Activated CD8-positive, alpha-beta memory T cell treated with anti-CD3 and anti-CD28 coated beads, Interleukin-2, amount 50 U/mL, for 24 hours (primary cell): ENCODE data around the gene PKIG.
"Not testable (repeated sequence)": the region's sequence is repeated elsewhere in the genome, so short reads cannot be mapped to it uniquely, and the experiment has no call there.

Experiments used
- DNase-seq: peaks from one replicate; pipeline ENCODE4 v3.0.0-alpha.2; 2020; ENCODE audit errors: extremely low read depth

PKIG gene

DNA sequence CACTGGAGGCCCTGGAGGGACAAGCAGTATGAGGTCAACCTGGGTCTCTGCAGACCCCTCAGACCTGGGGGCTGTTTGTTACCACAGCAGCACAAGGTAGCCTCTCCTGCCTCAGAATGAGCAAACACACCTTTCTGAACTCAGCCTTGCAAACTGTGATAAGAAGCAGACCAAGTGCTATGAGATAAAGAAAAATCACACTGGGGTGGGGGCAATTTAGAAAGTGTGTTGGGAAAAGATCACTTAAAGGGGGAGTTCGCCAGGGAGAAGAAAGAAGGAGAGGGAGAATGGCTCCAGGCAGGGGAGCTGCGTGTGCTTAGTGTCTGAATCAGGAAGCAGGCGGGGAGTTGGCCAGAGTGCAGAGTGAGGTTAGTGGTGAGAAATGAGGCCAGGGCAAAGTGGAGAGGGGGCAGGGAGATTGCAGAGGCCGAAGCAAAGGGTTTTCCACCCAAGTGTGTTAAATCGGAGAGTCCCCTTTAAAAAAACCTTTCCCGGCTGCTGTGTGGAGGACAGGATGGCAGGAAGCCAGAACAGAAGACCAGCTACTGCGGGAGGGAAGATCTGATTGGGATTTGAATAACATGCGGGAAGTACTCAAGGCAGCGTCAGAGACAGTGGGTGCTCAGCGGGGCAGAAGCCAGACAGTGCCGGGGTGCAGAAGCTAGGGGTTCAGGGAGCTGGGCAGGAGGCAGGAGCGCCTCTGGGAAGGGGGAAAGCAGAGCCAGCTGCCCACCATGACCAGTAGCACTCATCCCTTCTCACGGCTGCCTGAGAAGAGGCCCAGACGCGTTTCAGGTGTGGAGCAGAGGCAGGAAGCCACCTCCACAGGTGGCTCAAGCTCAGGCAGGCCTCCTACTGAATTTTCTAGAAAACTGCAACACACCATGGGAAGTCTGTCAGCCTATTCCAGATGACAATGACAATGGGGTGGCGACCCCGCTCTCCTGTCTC, 60.1 kb downstream of the PKIG start:
- DNase-seq: no peak

DNA sequence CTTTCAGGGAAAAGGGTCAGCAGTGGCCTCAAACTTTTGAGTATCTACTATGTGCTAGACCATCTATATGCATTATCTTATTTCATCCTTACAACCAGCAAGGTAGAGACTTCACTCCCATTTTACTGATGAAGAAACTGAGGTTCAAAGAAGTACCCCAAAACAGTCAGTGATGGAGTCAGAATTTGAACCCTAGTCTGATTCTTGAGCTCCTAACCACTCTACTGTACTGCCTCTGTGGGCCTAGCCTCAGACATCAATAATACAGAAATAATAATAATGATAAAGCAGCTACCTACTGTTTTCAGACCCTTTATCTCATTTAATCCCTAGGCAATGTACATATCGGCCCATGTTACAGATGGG, 60.8 kb downstream of the PKIG start:
- no peak for DNase-seq

DNA sequence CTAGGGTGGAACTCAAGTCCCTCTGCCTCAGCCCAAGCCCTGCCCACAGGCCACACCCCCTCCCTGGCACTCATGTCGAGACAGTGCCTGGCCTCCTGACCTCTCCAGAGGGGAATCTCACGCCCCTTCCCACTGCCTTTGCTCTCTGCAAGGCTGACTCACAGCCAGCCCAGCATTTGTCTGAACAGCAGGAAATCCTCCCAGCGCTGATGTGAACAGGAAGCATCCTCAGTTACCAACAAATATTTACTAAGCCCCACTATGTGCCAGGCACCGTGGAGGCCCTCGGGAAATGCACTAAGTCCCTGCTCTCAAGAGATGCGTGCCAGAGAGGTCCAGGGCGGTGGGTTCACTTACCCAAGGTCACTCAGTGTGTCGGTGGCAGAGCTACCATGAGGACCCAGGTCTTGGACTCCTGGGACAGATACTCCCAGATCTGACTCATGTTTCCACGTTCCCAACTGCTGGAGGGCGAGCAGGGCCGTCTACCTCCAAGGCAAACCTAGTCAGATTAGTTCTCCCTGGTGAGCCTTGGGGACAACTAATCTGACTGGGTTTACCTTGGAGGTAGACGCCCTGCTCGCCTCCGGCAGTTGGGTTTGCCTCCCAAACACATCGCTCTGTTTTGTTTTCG, 61.3 kb downstream of the PKIG start:
- no peak for DNase-seq

DNA sequence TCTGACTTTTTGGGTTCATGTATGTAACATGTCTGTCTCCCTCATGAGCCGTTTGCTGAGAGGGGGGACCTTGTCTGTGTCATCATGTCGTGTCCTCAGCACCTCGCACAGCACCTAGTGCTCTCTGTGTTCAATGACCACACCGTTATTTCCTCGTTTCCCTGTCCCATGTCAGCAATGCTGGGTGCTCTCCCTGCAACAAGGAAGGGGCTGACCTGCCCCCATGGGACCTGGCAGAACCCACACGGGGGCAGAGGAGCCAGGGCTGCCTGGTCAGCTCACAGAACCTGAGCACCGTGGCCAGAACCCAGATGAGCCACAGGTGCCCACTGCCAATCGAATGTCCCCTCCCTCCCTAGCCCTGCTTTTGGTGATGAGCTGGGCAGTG, 61.8 kb downstream of the PKIG start:
- DNase-seq: no peak

DNA sequence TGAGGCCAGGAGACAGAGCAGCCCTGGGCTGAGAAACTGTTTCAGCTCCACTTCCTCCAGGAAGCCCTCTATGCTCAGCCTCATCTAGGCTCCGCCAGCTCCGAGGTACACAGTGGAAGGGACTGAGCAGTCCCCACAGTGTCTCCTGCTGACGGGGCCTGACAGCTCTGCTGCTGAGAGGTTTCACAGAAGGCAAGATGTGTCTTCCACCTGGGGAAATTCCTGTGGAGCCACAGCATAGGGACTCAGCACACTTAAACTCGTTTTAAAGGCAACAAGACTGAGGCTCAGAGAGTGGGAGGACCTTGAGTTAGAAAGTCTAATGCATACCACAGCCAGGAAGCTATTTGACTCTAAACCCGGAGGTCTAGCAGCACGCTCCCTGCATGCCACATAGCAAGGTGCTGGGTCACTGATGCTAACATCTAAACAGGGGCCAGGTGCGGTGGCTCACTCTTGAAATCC, 62.3 kb downstream of the PKIG start:
- no peak for DNase-seq

DNA sequence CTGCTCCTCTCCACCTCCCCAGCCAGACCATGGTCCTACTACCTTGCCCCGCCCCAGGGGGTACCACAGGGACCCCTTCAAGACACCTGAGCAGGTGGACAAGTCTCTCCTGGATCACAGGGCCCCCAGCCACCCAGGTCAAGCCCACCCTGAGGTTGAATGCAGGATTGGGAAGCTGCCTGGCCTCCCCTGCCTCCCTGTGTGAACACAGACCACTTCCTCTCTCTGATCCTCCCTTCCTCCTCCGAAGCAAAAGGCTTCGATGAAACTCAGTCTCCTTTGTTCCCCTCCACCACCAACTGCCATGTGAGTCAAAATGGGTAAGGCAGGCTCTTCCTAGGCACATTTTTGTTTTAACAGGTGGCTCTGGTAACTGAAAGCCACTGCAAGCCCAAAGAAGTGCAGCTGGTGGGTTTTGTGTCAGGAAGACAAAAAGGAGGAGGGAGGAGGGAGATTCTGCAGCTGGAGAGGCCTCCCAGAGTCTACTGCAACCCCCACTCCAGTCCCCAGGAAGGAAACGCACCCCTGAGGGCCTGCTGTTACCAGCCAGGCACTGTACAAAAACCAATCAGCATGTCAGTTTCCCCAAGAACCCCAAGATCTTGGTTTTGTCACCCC, 63.8 kb downstream of the PKIG start:
- no peak for DNase-seq

DNA sequence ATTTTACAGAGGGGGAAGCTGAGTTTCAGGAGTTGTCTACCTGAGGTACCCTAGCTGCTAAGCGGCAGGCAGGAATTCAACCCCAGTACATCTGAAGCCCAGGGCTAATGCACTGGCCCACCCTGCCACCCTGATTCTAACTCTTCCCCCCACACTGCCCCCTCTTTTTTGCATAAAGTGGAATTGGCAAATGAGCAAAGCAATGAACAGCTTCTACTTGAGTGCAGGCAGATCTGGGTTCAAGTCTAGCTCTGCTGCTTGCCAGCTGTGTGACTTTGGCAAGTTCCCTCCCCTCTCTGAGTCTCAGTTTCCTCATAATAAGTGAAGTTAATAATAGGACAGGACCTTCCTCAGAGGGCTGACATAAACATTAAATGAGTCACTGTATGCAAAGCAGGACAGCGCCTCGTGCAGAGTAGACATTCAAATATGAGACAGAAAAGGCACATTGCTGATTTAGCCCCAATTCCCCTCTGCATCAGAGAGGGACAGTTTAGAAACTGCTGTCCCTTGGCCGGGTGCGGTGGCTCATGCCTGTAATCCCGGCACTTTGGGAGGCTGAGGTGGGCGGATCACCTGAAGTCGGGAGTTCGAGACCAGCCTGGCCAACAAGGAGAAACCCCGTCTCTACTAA, 64.4 kb downstream of the PKIG start:
- DNase-seq: no peak

DNA sequence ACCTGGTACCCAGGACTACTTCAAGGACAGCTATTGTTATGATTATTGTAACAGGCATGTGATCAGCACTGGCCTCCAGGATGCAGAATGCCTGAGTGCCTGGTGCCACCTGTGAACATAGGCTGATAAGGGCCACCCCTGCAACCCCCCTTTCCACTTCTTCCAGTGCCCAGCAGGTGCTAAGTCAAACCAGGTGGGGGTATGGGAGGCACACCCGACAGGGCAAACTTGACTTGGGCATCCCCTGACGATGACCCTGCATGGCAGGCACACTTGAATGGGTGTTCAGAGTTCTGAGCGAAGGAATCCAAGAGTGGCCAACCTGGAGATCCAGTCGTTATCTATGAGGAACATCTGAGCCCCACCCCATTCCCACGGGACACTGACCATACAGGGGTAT, 65.7 kb downstream of the PKIG start:
- no peak for DNase-seq

DNA sequence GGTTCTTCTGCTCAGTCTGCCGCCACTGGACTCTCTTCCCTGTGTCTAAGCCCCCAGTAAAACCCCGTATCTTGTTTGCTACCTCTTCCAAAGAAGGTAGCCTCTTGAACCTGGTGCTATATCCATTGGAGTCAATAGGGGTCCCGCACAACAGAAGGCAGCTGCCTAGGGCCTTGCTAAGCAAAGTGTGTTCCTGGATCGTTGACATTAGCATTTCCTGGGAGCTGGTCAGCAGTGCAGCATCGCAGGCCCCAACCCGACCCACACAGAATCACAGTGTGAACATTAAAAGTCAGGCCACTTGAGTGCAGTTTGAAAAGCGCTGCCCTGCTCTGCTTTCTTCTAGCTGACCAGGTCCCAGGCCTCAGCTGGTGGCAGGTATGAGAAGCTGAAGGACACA, 66.2 kb downstream of the PKIG start:
- DNase-seq: no peak

DNA sequence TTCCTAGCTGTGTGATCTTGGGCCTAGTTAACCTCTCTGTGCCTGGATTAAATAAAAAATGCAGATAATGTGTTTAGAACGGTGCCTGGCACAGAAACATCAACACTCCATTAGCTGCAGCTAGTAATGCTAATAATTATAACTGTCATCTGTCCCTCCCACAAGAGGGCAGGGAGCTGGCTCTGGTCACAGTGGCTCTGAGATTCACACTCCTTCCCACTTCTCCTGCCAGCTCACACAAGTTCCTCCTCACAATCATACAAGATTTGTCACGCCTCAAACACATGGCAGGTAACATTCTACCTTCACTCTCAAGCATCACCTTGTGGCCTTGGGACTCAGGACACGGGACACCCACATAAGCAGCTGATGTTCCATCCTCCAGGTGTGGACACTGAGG, 66.7 kb downstream of the PKIG start:
- no peak for DNase-seq

DNA sequence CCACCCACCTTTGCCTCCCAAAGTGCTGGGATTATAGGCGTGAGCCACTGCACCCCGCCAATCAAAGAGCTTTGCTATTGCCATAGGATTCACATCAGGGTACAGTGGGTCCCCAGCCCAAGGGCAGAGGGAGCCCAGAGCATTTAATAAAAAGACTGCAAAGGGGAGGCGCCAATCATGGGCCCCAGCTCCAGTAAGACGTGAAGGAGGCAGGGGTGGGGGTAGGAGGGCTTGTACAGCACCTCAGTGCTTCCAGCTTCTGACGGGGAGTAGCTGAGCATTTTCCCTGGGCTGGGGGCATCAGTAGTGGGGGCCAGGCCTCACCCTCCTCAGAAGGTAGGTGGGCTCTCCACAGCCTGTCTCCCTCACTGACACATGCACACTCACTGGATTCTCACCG, 67.6 kb downstream of the PKIG start:
- no peak for DNase-seq

DNA sequence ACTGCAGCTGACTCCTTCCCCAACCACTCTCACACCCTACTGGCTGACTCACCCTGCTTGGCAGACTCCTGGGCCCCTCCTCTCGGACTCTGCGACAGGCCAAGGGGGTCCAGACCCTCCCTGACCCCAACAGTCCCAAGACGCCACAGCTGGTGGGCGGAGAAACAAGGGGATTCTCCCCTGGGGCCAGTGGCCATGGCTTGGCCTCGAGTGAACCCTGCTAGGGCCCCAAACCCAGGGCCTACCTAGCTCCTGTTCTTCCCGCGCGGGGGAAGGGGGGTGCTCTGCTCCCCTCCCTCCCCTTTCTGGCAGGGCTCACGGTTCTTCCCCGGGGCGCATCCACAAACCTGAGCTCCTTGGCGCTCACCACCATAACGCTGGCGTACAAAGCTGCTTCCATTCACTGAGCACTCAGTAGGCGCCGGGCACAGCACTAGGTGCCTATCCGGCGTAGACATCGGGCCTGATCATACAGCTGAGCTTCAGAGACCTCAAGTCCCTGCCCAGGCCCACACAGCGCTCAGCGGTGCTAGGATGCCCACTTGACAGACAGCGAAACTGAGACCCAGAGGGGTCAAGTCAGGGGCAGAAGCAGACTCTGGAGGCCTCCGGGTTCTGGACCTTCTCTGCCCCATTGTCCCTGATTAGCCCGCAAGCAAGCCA, 68.5 kb downstream of the PKIG start:
- no peak for DNase-seq

DNA sequence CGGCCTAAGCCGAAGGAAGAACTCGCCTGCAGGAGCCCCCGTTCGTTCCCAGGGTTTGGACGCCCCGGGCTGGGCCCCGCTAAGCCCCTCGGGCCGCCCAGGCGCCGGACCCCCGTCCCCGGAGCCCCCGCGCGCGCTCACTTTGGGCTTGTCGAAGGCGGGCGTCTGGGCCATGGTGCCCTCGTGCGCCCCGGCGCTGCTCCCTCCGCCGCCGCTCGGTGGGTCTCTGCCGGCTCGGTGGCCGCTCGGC, 69.0 kb downstream of the PKIG start:
- no peak for DNase-seq

DNA sequence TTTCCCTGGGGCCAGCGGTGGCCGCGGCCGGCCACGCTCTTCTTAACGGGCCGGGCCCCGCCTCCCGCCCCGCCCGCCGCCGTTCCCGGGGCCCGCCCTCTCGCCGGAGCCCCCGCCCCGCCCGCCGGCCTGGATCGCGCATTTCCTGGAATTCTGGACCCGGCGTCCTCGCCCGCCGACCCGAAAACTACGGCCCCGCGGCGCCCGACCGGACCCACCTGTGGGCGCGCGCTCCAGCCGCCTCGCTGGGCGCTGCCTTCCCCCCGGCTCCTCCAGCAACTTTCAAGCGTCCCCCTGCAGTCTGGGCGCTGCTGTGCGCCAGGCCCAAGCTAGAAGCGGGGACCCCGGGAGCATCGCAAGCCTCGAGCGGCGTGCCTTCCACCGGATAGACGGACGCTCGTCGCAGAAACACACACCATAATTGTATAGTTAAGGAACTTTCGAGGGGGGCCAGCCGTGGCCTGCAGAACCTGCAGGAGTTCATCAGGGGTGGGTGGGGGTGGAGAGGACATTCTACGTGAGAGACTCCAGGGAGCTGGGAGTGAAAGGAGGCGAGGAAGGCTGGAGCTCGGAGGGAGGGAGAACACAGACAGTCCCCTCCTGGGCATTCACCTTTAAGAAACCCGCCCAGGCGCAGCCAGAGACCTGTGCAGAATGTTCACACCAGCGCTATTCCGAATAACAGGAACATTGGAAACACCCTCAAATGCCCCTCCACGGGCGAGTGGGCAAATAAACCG, 69.5 kb downstream of the PKIG start, which contains the start of gene ADA:
Gene ADA, minus strand, starts transcription at position 16 of the 740 bp plus-strand sequence. CDS start 92 bp downstream, outside the sequence.
- DNase-seq: no peak

DNA sequence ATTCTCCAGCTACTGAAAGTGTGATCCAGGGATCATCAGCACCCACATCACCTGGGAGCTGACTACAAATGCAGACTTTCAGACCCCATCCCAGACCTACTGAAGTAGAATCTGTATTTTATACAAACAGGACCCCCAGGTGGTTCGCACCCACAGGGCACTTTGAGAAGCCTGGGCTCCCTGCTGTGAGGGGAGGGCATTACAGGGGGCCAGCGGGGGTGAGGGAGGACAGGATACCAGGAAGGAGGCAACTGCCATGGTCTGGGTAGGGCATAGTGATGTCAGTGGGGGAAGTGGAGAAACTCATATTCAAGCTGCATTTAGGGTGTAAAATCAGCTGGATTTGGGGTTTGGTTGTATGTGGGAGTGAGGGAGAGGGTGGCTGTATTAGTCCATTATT, 71.2 kb downstream of the PKIG start:
- DNase-seq: no peak

DNA sequence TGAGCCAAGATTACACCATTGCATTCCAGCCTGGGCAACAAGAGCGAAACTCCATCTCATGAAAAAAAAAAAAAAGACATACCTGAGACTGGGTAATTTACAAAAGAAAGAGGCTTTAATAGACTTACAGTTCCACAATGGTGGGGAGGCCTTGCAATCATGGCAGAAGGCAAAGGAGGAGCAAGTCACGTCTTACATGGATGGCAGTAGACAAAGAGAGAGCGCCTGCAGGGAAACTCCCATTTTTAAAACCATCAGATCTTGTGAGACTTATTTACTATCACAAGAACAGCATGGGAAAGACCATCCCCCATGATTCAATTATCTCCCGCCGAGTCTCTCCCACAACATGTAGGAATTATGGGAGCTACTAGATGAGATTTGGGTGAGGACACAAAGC, 71.8 kb downstream of the PKIG start:
- not testable (repeated sequence) for DNase-seq

DNA sequence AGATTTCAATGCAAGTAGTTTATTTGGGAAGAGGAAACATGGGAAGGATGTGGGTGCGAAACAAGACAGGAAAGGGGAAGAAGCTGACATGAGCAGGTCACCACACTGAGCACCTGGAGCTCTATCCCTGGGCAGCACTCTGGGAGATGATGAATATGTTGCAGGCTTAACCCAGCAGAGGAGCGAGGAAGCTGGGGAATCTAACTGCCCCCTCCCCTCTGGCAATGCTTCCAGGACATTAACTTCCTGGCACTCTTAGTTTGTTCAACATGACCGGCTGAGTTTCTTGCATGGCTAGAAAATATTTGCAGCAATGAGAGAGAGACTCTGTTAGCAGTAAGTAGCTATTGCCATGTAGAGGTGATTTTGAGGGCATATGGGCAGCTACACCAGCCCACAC, 74.1 kb downstream of the PKIG start:
- DNase-seq: no peak

DNA sequence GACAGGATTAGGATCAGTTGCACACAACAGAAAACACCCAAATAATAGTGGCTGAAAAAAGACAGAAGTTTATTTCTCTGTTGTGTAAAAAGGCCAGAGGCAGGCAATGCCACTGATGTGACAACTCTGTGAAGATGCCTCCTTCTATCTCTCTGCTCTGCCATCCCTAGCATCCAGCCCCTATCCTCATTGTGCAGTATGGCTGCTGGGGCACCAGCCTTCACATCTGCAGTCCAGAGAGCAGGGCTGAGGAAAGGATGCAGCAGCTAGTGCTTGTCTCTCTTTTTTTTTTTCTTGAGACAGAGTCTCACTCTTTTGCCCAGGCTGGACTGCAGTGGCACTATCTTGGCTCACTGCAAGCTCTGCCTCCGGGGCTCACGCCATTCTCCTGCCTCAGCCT, 75.5 kb downstream of the PKIG start:
- no peak for DNase-seq

DNA sequence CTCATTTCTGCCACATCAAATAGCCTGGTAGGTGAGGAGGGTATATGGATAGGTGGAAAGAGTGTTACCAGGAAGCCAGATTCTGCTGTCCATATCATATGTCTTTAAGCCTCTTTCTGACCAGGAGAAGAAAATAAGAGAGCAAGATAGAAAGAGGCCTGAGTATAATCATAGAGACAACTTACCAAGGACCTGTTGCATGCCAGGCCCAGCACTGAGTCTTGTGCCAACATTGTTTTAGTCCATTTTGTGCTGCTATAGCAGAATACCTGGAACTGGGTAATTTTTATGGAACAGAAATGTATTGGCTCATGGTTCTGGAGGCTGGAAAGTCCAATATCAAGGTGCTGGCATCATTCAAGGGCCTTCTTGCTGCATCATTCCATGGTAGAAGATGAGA, 76.4 kb downstream of the PKIG start:
- DNase-seq: no peak

DNA sequence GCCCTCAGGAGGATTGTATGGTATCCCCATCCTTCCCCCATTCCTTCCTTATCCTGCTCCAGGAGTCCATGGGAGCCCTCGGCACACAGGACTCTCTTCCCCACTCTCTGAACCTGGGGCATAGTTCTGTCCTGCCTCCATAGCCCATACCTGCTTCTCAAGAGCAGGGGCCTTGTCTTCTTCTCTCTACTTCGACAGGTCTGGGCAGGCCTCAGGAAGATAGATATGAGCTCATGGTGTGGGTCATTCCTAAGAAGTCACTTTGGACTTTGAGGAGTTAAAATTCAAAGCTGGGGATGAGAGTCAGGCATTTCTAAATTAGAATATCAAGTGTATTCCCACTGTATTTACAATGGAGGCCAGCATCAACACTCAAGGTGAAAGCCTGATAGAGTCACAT, 77.6 kb downstream of the PKIG start:
- DNase-seq: no peak

DNA sequence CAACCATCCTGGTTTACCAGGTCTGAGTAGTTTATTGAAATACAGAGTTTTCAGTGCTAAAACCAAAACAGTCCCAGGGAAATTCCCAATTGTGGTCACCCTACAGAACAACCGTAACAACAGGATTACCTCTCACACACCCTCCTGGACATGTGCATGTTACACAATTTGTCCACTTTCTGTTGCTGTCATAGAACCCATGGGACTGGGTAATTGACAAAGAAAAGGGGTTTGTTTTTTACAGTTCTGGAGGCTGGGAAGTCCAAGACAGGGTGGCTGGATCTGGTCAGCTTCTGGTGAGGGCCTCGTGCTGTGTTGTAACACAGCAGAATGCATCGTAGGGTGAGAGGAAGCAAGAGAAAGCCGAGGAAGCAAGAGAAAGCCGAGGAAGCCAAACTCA, 78.2 kb downstream of the PKIG start:
- no peak for DNase-seq
